IPS-NIHi7 (cell line): Measurements from ENCODE around the gene DCTN4.
A peak's percentile ranks its signal among the peaks of the same experiment; 100 is the strongest.
"Not testable (repeated sequence)": the region's sequence is repeated elsewhere in the genome, so short reads cannot be mapped to it uniquely, and the experiment has no call there.

Source experiments
- DNase-seq: peaks from one replicate; pipeline ENCODE4 v3.0.0; 2012; ENCODE audit warnings: mixed read lengths; ENCODE audit errors: extremely low spot score

DCTN4 gene

DNA sequence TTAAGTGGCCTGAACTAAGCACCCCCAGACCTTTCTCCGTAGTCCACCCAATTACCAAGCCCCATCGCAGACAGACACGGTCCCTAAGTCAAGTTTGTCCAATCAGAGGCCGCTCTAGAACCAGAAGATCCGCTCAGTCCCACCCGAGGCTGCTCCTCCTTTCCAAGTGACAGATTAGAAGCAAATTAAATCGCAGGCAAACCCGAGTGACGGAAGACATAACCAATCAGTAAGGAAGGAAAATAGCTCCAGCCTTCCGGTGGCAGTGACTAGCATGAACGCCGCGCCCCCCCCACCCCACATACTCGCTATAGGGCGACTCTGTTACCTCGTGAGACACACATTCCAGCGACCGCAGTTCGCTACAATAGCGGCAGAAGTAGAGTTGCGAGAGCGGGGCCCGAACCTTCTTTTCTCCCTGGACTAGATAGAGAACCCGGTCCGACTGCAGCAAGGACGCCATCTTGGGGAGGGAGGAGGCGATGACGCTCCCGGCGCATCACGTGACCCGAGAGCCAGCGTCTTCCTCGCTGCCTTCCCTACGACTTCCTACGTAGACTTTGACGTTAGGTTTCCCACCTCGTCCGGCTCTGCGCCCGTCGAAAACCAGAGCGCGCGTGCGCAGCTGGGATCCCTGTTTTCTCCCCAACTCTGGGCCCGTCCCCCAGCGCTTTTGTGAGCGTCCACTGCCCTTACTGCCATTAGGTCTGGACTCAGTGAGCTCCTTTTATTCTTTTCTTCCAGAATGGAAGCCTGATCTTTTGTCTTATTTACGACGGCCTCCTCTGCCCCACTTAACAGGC is at the start of gene DCTN4:
Gene DCTN4 (minus strand): TSS at position 487 of the 803 bp plus-strand sequence. CDS start 24 bp downstream, at position 463.
- DNase-seq, result peak; percentile 97

DNA sequence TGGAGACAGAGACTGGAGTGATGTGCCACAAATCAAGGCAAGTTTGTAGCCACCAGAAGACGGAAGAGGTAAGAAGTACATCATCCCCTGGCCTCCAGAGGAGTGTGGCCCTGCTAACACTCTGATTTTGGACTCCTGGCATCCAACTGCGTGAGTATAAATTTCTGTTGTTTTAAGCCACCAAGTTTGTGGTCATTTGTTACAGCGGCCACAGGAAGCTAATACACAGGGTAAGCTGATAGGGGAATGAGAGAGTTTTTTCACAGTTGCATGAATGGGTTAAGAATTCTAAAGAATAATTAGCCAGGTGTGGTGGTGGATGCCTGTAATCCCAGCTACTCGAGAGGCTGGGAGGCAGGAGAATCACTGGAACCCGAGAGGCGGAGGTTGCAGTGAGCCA is 45.6 kb upstream of the DCTN4 start:
- no peak for DNase-seq

DNA sequence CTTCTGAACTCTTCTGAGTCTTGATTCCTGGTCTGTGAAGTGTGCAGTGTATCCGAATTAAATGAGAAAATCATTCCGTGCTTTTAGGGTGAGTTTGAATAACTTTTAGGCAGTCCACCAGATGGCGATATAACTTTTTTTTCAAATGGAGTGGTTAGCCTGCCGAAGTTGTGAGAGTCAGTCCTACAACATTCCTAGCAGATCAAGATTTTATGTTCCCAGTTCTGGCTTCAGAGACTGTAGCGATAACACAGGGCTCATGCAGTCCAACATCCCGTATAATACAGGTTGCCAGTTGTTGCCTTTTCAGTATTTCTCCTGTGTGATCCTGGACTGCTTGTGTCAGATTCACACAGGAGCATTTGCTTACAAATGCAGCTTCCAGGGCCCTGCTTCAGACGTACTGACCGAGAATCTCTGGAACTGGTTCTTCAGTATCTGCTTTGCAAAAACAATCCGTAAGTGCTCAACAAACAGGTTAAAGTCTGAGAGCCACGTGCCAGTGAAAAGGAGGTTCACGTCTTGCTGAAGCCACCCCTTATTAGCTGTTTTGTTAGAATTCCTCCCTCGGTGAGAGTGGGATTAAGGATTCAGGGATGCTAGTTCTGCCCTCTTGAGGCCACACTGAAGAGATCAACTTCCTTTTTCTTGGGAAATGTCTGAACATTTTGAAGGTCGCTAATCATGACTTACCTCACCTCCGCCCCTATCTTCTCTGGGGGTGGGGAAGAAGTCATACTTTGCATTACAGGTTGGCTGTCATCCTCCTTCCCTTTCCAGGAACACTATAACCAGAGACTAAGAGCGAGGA is 42.5 kb upstream of the DCTN4 start:
- DNase-seq, result peak; percentile 80

DNA sequence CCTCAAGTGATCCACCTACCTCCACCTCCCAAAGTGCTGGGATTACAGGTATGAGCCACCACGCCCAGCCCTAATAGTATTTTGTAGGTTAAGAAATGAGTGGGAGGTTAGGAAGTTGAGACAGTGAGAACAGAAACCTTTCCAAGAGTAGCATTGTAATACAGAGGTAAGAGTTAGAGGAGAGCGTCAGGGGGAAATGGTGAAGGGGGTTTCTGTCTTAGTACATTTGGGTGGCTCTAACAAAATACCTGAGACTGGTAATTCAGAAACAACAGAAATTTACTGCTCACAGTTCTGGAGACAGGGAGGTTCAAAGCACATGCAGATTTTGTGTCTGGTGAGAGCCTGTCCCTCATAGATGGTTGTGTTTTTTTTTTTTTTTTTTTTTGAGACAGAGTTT is 38.6 kb upstream of the DCTN4 start:
- no peak for DNase-seq

DNA sequence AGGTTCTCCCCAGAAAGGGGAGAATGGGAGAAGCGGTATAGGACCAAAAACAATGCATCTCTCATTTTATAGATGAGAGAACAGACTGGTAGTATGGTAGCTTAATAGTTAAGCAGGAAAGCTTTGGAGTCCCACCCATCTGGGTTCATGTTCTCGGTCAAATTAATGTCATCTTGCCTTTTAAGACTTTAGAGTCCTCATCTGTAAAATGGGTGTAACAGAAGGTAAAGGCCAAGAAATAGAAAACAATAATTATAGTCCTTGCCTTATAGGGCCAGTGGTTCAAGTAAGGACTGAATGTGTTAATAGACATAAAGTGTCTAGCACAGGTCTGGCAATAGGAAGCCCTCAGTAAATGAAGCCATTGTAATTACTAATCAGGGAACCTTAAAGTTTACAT is 36.1 kb upstream of the DCTN4 start:
- DNase-seq, result no peak

DNA sequence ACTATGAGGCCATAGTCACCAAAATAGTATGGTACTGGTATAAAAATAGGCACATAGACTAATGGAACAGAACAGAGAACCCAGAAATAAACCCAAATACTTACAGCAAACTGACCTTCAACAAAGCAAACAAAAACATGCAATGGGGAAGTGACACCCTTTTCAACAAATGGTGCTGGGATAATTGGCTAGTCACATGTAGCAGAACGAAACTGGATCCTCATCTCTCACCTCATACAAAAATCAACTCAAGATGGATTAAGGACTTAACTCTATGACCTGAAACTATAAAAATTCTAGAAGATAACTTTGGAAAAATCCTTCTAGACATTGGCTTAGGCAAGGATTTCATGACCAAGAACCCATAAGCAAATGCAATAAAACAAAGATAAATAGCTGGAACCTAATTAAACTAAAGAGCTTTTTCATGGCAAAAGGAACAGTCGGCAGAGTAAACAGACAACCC is 34.6 kb upstream of the DCTN4 start:
- DNase-seq, result not testable (repeated sequence)

DNA sequence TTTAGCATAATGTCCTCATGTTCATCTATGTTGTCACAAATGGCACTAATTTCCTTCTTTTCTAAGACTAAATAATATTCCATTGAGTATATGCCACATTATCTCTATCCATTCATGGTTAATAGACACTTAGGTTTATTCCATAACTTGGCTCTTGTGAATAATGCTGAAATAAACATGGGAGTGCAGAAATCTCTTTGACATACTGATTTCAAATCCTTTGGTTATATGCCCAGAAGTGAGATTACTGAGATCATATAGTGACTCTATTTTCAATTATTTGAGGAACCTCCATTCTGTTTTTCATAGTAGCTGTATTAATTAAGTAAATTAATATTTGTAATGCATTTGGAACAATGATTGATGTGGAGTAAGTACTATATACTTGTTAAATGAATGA is 32.7 kb upstream of the DCTN4 start:
- no peak for DNase-seq

DNA sequence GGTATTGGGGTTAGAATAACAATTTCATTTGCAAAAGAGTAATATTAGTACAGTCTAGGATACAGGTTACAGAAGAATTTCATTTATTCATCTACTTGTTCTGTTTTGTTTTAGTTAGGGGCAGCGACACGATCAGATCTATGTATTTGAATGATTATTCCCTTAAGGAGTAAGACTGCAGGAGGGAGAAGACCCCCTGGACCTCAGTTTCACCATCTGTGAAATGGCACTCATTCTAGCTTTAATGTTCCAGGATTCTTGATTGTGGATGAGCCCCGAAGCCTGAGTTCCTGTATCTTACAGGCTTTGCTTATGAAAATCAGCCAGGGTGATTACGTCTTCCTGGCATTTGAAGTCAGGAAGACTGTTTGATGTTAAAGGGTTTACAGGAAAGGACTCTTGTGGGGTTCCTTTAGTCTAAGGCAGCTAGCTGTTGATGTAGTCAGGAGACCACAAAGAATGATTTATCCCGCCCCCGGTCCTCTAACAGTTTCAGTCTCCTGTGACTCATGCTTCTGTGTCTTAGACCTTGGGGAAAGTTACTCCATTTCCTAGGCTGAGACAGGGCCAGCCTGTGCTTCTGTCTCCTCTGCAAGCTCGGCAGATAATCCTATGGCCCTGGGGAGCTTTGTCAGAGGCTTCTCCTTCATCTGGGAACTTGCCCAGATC is 31.3 kb upstream of the DCTN4 start:
- peak; percentile 49 for DNase-seq

DNA sequence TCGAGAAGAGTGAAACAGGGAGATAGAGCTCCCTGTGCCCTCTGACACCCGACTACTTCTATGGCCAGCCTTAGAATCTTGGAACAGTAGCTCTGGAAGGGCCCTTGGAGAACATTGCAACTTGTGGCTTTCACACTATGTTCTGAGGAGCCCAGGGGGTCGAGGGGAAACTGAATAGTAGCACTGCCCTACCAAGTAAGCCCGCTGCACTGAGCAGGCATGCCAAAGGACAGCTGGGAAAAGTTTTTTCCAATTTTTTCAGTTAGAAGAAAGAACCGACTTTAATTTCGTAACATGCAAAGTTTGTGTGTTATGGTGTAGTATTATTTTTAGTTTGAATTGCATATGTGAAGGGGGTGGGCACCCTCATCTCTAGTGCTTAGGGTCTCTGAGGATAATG is 30.6 kb upstream of the DCTN4 start:
- DNase-seq, result peak; percentile 13

DNA sequence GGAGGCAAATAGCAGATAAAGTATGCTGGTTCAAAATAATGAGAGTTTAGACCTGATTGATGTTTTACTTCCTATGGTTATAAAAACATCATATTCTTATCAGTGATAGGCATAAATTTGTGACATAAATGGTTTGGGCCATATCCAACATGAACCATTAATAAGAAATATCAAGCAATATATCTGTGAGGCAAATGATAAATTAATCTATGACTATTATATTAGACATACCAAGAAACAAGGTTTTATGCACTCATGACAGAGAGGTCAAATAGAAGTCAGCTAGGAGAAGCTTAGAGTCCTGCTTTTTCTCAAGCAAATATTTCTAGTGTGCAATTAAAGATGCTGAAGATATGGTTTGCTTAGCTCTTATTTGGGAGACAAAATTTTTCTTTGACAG is 30.2 kb upstream of the DCTN4 start:
- DNase-seq, result no peak

DNA sequence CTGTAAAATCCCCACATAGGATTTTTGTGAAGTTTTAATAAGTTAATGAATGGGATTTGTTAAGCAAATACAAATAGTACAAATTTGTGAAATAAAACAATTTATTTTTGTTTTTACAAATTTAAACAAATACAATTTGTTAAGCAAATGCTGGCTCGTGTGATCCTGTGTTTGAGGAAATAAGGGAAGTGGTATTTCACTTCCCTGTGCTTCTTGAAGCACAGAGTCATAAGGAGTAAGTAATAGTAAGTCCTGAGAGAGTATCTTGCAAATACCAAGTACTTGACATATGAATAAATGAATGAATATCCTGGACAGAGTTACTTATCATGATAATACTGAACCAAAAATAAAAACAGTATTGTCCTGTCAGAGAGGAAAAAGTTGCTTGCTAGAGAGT is 28.8 kb upstream of the DCTN4 start:
- DNase-seq, result no peak

DNA sequence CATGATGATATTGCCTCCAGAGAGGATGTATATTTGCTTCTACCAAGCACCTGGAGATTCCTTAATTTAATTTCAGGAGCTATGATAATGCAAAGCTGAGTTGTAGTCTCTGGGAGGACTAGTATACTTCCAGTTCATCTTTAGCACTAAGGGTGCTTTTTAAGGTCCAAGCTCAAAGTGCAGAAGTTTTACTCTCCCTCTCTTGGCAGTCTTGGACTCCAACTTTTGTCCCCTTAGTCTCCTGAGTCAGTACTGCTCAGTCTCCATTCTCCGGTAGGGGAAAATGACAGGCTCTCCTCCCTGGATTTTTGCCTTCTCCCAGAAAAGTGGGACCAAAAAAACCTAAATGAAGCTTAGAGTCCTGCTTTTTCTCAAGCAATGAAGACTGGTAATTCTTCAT is 28.1 kb upstream of the DCTN4 start:
- DNase-seq, result no peak

DNA sequence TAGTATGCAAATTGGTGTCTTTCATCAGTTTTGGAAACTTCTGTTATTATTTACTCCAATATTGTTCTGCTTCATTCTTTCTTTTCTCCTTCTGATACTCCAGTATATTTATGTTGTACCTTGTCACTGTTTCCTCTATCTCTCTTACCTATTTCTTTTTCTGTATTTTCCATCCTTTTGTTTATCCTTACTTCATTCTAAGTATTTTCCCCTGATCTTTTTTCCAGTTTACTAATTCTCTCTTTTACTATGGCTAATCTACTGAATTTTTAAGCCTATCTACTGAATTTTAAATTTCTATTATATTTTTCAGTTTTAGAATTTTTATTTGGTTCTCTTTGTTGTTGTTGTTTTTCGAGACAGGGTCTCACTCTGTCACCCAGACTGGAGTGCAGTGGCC is 27.1 kb upstream of the DCTN4 start:
- DNase-seq, result no peak

DNA sequence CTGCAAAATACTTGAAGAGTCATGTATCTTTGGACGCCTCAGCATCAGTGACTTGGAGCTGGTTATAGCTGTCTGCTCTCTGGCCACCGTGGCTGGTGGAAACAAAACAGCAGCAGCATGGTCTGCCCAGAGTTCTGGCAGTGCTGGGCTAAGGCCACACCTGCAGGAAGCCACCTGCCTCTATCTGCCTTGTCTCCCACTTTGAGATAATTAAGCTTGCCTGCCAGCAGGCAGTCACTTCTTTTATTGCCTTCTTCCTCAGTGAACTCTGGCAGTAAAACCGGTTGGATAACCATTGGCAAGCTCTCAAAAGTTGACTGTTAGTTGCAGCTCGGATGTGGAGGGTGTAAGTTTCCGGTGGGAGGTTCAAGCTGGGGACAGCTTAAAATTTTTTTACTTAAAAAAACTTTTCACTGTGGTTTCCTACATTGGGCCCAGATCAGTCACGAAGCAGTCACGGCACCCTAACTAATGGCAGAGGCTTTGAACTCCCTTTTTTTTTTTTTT is 24.7 kb upstream of the DCTN4 start:
- peak; percentile 44 for DNase-seq

DNA sequence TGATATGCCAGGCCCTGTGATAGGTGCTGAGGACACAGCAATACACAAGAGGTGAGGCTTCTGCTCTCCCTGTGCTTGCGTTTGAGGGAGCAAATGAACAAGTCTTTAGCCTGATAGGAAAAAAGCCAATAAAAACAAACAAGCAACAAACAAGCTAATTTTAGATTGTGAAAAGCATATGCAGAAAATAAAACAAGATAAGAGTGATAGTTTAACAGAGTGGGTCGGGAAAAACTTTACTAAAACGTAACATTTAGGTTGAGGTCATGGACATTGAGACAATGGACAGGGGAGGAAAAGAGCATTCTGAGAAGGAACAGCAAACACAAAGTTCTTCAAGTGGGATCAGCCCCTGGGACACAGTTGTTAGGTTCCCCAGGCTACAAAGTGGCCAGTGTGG is 24.0 kb upstream of the DCTN4 start:
- DNase-seq, result no peak

DNA sequence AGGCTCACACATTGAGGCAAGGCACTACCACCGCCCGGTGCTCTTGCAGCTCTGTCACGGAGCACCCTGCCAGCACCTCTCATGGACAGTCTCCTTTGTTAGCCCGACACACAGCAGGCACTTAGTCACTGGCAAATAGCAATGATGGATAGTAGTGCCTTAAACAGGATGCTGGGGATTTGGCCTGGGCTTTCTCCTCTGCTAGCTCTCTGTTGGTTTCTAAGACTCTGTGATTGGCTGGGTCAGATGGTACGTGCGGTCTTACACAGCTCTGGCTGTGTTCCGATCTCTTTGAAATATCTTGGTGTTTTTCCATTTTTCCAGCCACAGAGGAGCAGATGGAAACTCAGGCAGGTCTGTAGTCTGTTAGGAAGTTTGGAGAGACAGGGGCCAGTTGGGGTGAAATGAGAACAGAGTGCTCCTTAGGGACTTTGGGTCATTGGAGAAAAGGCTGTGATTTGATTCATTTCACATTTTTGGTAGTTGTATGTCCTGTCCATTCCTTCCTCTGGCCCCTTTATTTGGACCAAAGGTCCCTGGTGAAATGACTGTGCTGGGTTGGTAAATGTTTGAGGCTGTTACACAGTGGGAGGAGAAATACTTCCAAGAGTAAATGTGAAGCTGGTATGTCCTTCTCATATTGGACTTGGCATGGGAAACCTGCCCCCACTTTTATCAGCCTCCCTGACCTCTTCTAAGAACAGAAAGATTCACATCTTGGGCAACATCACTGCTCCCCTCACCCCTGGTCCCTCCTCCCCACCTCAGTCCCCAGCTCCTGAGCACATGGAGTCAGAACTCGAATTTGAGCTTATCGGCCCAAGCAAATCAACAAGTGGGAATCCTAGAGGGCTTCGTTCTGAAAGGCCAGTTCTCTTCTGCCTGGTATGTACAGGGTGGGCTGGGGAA is 23.1 kb upstream of the DCTN4 start:
- DNase-seq, result no peak

DNA sequence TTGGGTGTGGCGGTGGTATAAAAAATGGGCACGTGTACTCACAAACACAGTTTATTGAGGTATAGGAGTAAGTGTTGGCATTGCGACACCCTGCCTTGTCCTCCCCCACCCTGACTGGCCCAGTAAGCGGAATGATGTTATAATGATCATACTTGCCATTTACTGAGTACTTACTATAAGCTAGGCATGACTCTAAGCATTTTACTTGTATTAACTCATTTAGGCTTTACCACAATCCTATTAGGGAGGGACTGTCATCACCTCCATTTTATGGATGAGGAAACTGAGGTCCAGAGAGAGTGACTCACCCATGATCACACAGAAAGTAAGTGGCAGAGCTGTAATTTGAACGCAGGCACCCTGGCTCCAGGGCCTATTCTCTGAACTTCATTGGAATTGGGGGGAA is 22.0 kb upstream of the DCTN4 start:
- no peak for DNase-seq

DNA sequence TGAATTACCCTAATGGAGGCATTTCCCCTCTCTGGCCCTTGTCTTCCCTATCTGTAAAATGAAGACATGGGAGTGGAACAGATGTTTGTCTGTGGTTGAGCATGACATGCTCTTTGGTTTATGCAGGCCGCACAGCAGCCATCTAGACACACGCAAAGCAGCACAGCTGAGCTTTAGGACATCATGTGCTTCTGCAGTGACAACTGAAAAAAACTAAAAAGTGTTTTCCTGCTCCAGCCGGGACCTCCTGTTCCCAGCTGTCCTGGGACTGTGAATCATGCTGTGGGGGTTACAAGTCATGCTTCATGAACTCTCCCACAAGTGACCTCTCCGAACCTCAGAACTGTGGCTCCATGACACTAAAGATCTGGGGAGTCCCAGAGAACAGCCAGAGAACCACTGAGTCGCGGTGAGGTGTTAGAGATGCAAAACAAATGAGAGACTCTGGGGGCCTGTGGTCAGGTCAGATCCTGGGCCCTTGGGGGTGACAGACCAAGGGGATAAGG is 21.4 kb upstream of the DCTN4 start:
- DNase-seq, result no peak

DNA sequence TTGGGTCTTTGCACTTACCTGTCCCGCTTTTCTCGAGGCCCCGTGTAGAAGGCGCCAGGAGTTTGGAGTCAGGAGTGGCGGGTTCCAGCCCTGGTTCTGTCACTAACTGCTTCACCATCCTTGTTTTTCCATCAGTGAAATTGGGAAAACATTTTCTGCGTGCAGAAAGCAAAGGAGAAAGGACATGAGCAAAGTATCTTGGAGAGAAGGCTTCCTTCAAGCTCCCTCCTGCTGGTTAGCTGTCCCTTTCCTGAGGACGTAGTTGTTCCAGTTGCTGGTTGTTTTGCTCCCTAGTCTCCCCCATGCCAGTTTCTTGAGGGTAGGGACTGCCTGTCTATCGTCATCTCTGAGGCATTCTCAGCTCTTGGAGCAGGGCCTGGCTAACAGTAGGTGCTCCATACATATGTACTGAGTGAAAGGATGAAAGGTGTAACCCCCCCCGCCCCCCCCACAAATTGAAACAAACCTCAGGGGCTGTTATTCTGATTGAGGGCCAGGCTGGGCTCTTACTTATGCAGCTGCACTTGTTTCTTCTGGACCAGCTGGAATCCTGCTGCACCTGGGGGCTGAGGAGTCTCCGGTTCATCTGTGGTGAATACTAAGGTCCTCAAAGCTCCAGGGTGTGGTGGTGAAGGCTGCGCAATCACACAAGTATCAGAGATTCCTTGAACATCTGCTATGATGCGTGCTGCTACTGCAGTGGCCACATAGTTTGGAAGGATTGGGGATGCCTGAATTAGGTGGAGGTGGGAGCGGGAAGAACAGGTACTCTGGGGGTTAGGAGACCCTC is 20.8 kb upstream of the DCTN4 start:
- no peak for DNase-seq
